Dermis microvascular lymphatic vessel endothelial cell (primary cell): ENCODE results near the gene SMC5. TPM values are rescaled to one million over a fixed set of nuclear protein-coding genes. Genes with fewer than 3 reads are reported as not detected.

ENCODE experiments used
- total RNA-seq: library from RNA; depleted of rRNA; stranded (reverse); fragments of >200 nt; gene quantifications from 2 replicates; pipeline ENCODE4 v1.2.1, GENCODE V29; 2014

The SMC5 gene
- total RNA-seq, 1 donor from 2014 or later, result 15.5 TPM

Other genes with a start within 250 kb of the SMC5 start
- gene MAMDC2, start 215.1 kb upstream of the SMC5 start, total RNA-seq, result 0.89 and 3.1 TPM in 2 replicates
- 16.7 and 20.7 TPM in 2 replicates for gene KLF9, start 155.7 kb downstream of the SMC5 start, total RNA-seq